ENCODE data around the gene EXOC4.

DNA sequence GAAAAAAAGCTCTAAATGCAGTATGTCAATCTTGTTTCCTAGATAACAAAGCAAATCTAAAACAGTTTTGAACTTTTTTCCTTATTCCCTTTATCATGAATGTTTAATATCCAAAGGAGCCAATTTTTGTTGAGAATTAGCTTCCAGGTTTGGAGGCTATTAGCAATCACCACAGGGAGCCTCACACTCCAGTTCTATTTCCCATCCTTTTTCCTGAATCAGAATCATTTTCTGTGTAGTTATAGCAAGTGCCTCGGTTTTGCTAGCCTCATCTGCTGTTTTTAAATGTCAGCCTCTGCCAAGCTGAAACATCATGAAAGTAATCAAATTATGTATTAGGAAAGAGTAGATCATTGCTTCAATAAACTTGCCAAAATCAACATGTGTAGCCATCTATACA, 516.8 kb downstream of the EXOC4 start:
- TF ChIP-seq, protein P1, sequence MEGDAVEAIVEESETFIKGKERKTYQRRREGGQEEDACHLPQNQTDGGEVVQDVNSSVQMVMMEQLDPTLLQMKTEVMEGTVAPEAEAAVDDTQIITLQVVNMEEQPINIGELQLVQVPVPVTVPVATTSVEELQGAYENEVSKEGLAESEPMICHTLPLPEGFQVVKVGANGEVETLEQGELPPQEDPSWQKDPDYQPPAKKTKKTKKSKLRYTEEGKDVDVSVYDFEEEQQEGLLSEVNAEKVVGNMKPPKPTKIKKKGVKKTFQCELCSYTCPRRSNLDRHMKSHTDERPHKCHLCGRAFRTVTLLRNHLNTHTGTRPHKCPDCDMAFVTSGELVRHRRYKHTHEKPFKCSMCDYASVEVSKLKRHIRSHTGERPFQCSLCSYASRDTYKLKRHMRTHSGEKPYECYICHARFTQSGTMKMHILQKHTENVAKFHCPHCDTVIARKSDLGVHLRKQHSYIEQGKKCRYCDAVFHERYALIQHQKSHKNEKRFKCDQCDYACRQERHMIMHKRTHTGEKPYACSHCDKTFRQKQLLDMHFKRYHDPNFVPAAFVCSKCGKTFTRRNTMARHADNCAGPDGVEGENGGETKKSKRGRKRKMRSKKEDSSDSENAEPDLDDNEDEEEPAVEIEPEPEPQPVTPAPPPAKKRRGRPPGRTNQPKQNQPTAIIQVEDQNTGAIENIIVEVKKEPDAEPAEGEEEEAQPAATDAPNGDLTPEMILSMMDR (IDR thresholded peaks at IDR 0.05), result no peak
- no peak for TF ChIP-seq POLR2A (IDR thresholded peaks at IDR 0.05)

All from lower leg skin (tissue), 3 donors.